ENCODE results near the gene PAPSS2.

The PAPSS2 gene

GRCh38 chr10:87671139-87671815 is 11.6 kb downstream of the PAPSS2 start:
- no peak for DNase-seq (ENCODE audit: low read depth)

- DNase-seq (ENCODE audit: low read depth): no peak
These were observed 12.9 kb downstream of the PAPSS2 start for GRCh38 chr10:87672551-87672950.

GRCh38 chr10:87674943-87675342 is 15.3 kb downstream of the PAPSS2 start:
- DNase-seq (ENCODE audit: low read depth): no peak

- DNase-seq (ENCODE audit: low read depth): no peak
These were observed 16.0 kb downstream of the PAPSS2 start for GRCh38 chr10:87675396-87676376.

GRCh38 chr10:87677595-87677994 is 17.9 kb downstream of the PAPSS2 start:
- DNase-seq (ENCODE audit: low read depth): no peak

- no peak for DNase-seq (ENCODE audit: low read depth)
These were observed 18.6 kb downstream of the PAPSS2 start for GRCh38 chr10:87678302-87678701.

- DNase-seq (ENCODE audit: low read depth): no peak
These were observed 23.7 kb downstream of the PAPSS2 start for GRCh38 chr10:87683356-87683755.

GRCh38 chr10:87684001-87684638 is 24.4 kb downstream of the PAPSS2 start:
- DNase-seq (ENCODE audit: low read depth): no peak

GRCh38 chr10:87685832-87686574 is 26.3 kb downstream of the PAPSS2 start:
- no peak for DNase-seq (ENCODE audit: low read depth)

GRCh38 chr10:87691506-87692070 is 31.9 kb downstream of the PAPSS2 start:
- no peak for DNase-seq (ENCODE audit: low read depth)

GRCh38 chr10:87692956-87693484 is 33.3 kb downstream of the PAPSS2 start:
- DNase-seq (ENCODE audit: low read depth): no peak

GRCh38 chr10:87694011-87694794 is 34.5 kb downstream of the PAPSS2 start:
- no peak for DNase-seq (ENCODE audit: low read depth)

- DNase-seq (ENCODE audit: low read depth): no peak
These were observed 35.4 kb downstream of the PAPSS2 start for GRCh38 chr10:87695074-87695473.

- DNase-seq (ENCODE audit: low read depth): no peak
These were observed 37.5 kb downstream of the PAPSS2 start for GRCh38 chr10:87696922-87697745.

GRCh38 chr10:87700031-87700796 is 40.5 kb downstream of the PAPSS2 start:
- DNase-seq (ENCODE audit: low read depth): no peak

- DNase-seq (ENCODE audit: low read depth): no peak
These were observed 42.7 kb downstream of the PAPSS2 start for GRCh38 chr10:87702260-87702972.

GRCh38 chr10:87702973-87703294 is 43.3 kb downstream of the PAPSS2 start:
- no peak for DNase-seq (ENCODE audit: low read depth)

- no peak for DNase-seq (ENCODE audit: low read depth)
These were observed 44.1 kb downstream of the PAPSS2 start for GRCh38 chr10:87703771-87704170.

Measured in T follicular helper cell (primary cell).